CD14-positive monocyte (primary cell): ENCODE measurements around the gene CSF2RB. TPM values are rescaled to one million over a fixed set of nuclear protein-coding genes. Genes with fewer than 3 reads are reported as not detected.

ENCODE experiments used
- DNase-seq, 3 donors: peaks; one replicate each; pipeline ENCODE4 v3.0.0-alpha.2; 2011 to 2022
- H2AFZ ChIP-seq: 2 replicates; pipeline ENCODE4 v1.6.0; 2012; ENCODE audit warnings: mild to moderate bottlenecking, low read depth, low read length, inconsistent platforms; ENCODE audit not compliant: insufficient read depth, poor library complexity, severe bottlenecking
- H3K27ac ChIP-seq, 2 donors: 1 replicate in 1 of 2; 2 replicates in 1 of 2; pipeline ENCODE4 v1.5.1; 2012 to 2013; ENCODE audit warnings: low read length in 2 of 2, control low read depth in 1 of 2, inconsistent platforms in 1 of 2, low read depth in 1 of 2, mild to moderate bottlenecking in 1 of 2
- H3K27me3 ChIP-seq, 2 donors: one replicate each; pipeline versions ENCODE4 v1.6.0 to v1.6.1; 2011 to 2013; ENCODE audit warnings: low read length in 2 of 2; ENCODE audit not compliant: control insufficient read depth in 2 of 2, insufficient read depth in 2 of 2
- H3K36me3 ChIP-seq, 2 donors: replicated peaks in 1 of 2; 1 replicate in 1 of 2; 2 replicates in 1 of 2; pipeline versions ENCODE4 v1.5.1 to v1.6.1; 2012 to 2013; ENCODE audit warnings: low read length in 2 of 2, control low read depth in 1 of 2, inconsistent platforms in 1 of 2, mild to moderate bottlenecking in 1 of 2; ENCODE audit not compliant: insufficient read depth in 2 of 2, control insufficient read depth in 1 of 2
- H3K4me1 ChIP-seq, 2 donors: 1 replicate in 1 of 2; 2 replicates in 1 of 2; pipeline versions ENCODE4 v1.5.1 to v1.6.1; 2012 to 2013; ENCODE audit warnings: low read length in 2 of 2, control low read depth in 1 of 2, inconsistent platforms in 1 of 2, mild to moderate bottlenecking in 1 of 2, moderate library complexity in 1 of 2; ENCODE audit not compliant: insufficient read depth in 2 of 2, control insufficient read depth in 1 of 2
- H3K4me2 ChIP-seq: replicated peaks from 2 replicates; pipeline ENCODE3; 2012; ENCODE audit warnings: low read length, moderate library complexity, mild to moderate bottlenecking; ENCODE audit not compliant: poor library complexity, severe bottlenecking; ENCODE audit errors: extremely low read depth
- H3K4me3 ChIP-seq, 3 experiments: fragments of 200-600 bp in 1 of 3; sonication (generic) in 1 of 3; replicated peaks in 1 of 3; 1 replicate in 2 of 3; 2 replicates in 1 of 3; pipeline ENCODE4 v1.5.1; 2011 to 2013; ENCODE audit warnings: low read length in 3 of 3, mild to moderate bottlenecking in 3 of 3, control low read depth in 2 of 3, low read depth in 2 of 3, inconsistent platforms in 1 of 3, moderate library complexity in 1 of 3
- H3K79me2 ChIP-seq: 2 replicates; pipeline ENCODE4 v1.6.0; 2012; ENCODE audit warnings: mild to moderate bottlenecking, control low read depth, inconsistent platforms, low read length, moderate library complexity; ENCODE audit not compliant: insufficient read depth
- H3K9ac ChIP-seq: 2 replicates; pipeline ENCODE4 v1.6.0; 2017; ENCODE audit warnings: low read length, mild to moderate bottlenecking; ENCODE audit not compliant: insufficient read depth, poor library complexity, severe bottlenecking
- H3K9me3 ChIP-seq, 2 donors: replicated peaks in 1 of 2; 1 replicate in 1 of 2; 2 replicates in 1 of 2; pipeline versions ENCODE4 v1.5.1 to v1.6.1; 2012 to 2013; ENCODE audit warnings: low read length in 2 of 2, control low read depth in 1 of 2; ENCODE audit not compliant: control insufficient read depth in 1 of 2, insufficient read depth in 1 of 2
- H4K20me1 ChIP-seq: 2 replicates; pipeline ENCODE4 v1.6.0; 2012; ENCODE audit warnings: mild to moderate bottlenecking, low read length, control low read depth, moderate library complexity; ENCODE audit not compliant: insufficient read depth
- H3K27ac Mint-ChIP-seq, 7 donors: one replicate each; pipeline ENCODE4 v1.8.0; 2020; ENCODE audit warnings: mild to moderate bottlenecking in 7 of 7, mixed read lengths in 7 of 7, moderate library complexity in 6 of 7, inconsistent platforms in 2 of 7
- H3K27me3 Mint-ChIP-seq, 3 donors: one replicate each; pipeline ENCODE4 v1.8.0; 2021 to 2022; ENCODE audit warnings: low read depth in 3 of 3, mild to moderate bottlenecking in 3 of 3, mixed read lengths in 3 of 3, moderate library complexity in 3 of 3, inconsistent platforms in 1 of 3
- H3K36me3 Mint-ChIP-seq, 2 donors: one replicate each; pipeline ENCODE4 v1.8.0; 2020; ENCODE audit warnings: mixed read lengths in 2 of 2, inconsistent platforms in 1 of 2, mild to moderate bottlenecking in 1 of 2
- H3K4me1 Mint-ChIP-seq: one replicate; pipeline ENCODE4 v1.8.0; 2020; ENCODE audit warnings: mild to moderate bottlenecking, mixed read lengths
- H3K4me3 Mint-ChIP-seq, 2 donors: one replicate each; pipeline ENCODE4 v1.8.0; 2020; ENCODE audit warnings: mild to moderate bottlenecking in 2 of 2, mixed read lengths in 2 of 2, moderate library complexity in 1 of 2
- H3K9me3 Mint-ChIP-seq, 7 donors: one replicate each; pipeline ENCODE4 v1.8.0; 2020 to 2022; ENCODE audit warnings: mixed read lengths in 7 of 7, mild to moderate bottlenecking in 6 of 7, moderate library complexity in 6 of 7, inconsistent platforms in 2 of 7
- CTCF ChIP-seq: fragments of 200-600 bp; IDR thresholded peaks from one replicate; pipeline ENCODE4 v1.8.0; 2022; ENCODE audit warnings: antibody characterized with exemption, mild to moderate bottlenecking
- WGBS: methylation state at CpG from one replicate; pipeline ENCODE4 v1.1.5; 2013; ENCODE audit warnings: missing lambda C conversion rate; ENCODE audit not compliant: insufficient coverage; 5-methylcytosine and 5-hydroxymethylcytosine counted together
- intact Hi-C, 2 donors: fragments of 100-400 bp; cut with micrococcal nuclease; formaldehyde crosslinking; loops; one replicate each; pipeline versions ENCODE4 v1.15.0 to v1.15.1; 2023
- polyA plus RNA-seq, 3 donors: library from polyadenylated mRNA; depleted of rRNA in 1 of 3; unstranded in 2 of 3; stranded (reverse) in 1 of 3; fragments of 300-500 nt in 2 of 3; fragments of >200 nt in 1 of 3; fragmentation: Illumina TruSeq in 2 of 3; gene quantifications; 1 replicate in 2 of 3; 2 replicates in 1 of 3; pipeline ENCODE4 v1.2.3, GENCODE V29; 2012 to 2021

The CSF2RB gene
- polyA plus RNA-seq, 3 donors, result 29.9 to 91.1 (median 52.7) TPM

- no peak for DNase-seq
- peaks cover 52 to 66% of the 10 kb centered on the region in 2 donors for H3K36me3 Mint-ChIP-seq
- no peaks in the 10 kb centered on the region for H3K27me3 ChIP-seq
- peaks cover 23 to 45% of the 10 kb centered on the region in 2 donors for H3K36me3 ChIP-seq
- peaks cover 37% of the 10 kb centered on the region for H4K20me1 ChIP-seq
- no peak overlapping the region for H3K4me3 ChIP-seq
- H3K27ac Mint-ChIP-seq, result peak overlapping the region in 4 of 7 donors; percentile 4 to 76 (median 29)
- WGBS, result 60% methylated on average over 2 of the region's 3 CpGs
- peaks cover 0 to 7% (median 2%) of the 10 kb centered on the region in 7 donors for H3K9me3 Mint-ChIP-seq
- no peak for TF ChIP-seq CTCF
- H3K9ac ChIP-seq, result no peak overlapping the region
- H3K4me2 ChIP-seq, result no peak overlapping the region
- peaks cover 0 to 3% of the 10 kb centered on the region in 2 donors for H3K9me3 ChIP-seq
- H3K79me2 ChIP-seq, result peaks cover 85% of the 10 kb centered on the region
- intact Hi-C loops, result loop anchor here in 1 of 2 donors (10.0 kb wide), 1 partner anchor 56 kb away; no protein-coding TSS in a partner anchor
- peaks cover 50 to 85% of the 10 kb centered on the region in 2 donors for H3K4me1 ChIP-seq
- H2AFZ ChIP-seq, result no peak overlapping the region
- H3K27me3 Mint-ChIP-seq, result no peaks in the 10 kb centered on the region
- H3K4me1 Mint-ChIP-seq, result peaks cover 85% of the 10 kb centered on the region
- no peak overlapping the region for H3K4me3 Mint-ChIP-seq
- H3K27ac ChIP-seq, result no peak overlapping the region
These were observed 5.3 kb downstream of the CSF2RB start for GRCh38 chr22:36918586-36919284.

- H4K20me1 ChIP-seq, result peaks cover 56% of the 10 kb centered on the region
- peak overlapping the region; percentile 9 to 82 for H3K4me3 Mint-ChIP-seq
- DNase-seq, result peak; percentile 78 to 97 (median 93)
- no peak overlapping the region for H3K4me3 ChIP-seq
- H3K9me3 ChIP-seq, result peaks cover 0 to 3% of the 10 kb centered on the region in 2 donors
- peak overlapping the region; percentile 39 for H3K9ac ChIP-seq
- no peak overlapping the region for H2AFZ ChIP-seq
- peaks cover 49 to 73% of the 10 kb centered on the region in 2 donors for H3K36me3 ChIP-seq
- peak overlapping the region; percentile 53 for H3K4me2 ChIP-seq
- H3K27ac ChIP-seq, result peak overlapping the region; percentile 69 to 93
- peaks cover 61% of the 10 kb centered on the region for H3K4me1 Mint-ChIP-seq
- intact Hi-C loops, result no loop called here
- H3K27me3 Mint-ChIP-seq, result no peaks in the 10 kb centered on the region
- H3K79me2 ChIP-seq, result peaks cover 57% of the 10 kb centered on the region
- WGBS, result 50% methylated on average over 13 of the region's 15 CpGs
- H3K27ac Mint-ChIP-seq, result peak overlapping the region; percentile 93 to 99 (median 99)
- H3K36me3 Mint-ChIP-seq, result peaks cover 75 to 86% of the 10 kb centered on the region in 2 donors
- H3K27me3 ChIP-seq, result no peaks in the 10 kb centered on the region
- H3K4me1 ChIP-seq, result peaks cover 38 to 59% of the 10 kb centered on the region in 2 donors
- peaks cover 0 to 7% (median 3%) of the 10 kb centered on the region in 7 donors for H3K9me3 Mint-ChIP-seq
- TF ChIP-seq CTCF, result no peak
These were observed 8.1 kb downstream of the CSF2RB start for GRCh38 chr22:36921309-36922104.
